SK-MEL-5 (cell line): ENCODE data around the gene RRP36. TPM values are rescaled to one million over a fixed set of nuclear protein-coding genes. Genes with fewer than 3 reads are reported as not detected.
"Not testable (repeated sequence)": the region's sequence is repeated elsewhere in the genome, so short reads cannot be mapped to it uniquely, and the experiment has no call there.

Experiments used
- DNase-seq: peaks from one replicate; pipeline ENCODE4 v3.0.0-alpha.2; 2016; ENCODE audit warnings: low read depth, low spot score
- in situ Hi-C: cut with HindIII; loops from 2 replicates; pipeline ENCODE4 v1.10.0; 2016; ENCODE audit warnings: low sequenced_read_pairs, high pct_unique_total_duplicates, low pct_unique_long_range_greater_than_20kb
- total RNA-seq: library from RNA; depleted of rRNA; stranded (reverse); fragments of >200 nt; shearing (Covaris generic); gene quantifications from 2 replicates; pipeline ENCODE4 v1.2.3, GENCODE V29; 2014

The RRP36 gene
- total RNA-seq, 1 experiment from 2014 or later, result 89.9 TPM

- DNase-seq, result no peak
- in situ Hi-C loops, result no loop called here
These were observed 7.7 kb downstream of the RRP36 start for GRCh38 chr6:43029120-43029519.

GRCh38 chr6:43032326-43032725 lies 10.9 kb downstream of the RRP36 start:
- in situ Hi-C loops, result no loop called here

GRCh38 chr6:43033496-43034189 lies 12.2 kb downstream of the RRP36 start:
- in situ Hi-C loops, result no loop called here
- no peak for DNase-seq

More at GRCh38 chr6:43032326-43032725, 10.9 kb downstream of the RRP36 start:
- no peak for DNase-seq

- in situ Hi-C loops, result no loop called here
- no peak for DNase-seq
These were observed 12.7 kb downstream of the RRP36 start for GRCh38 chr6:43034190-43034525.

GRCh38 chr6:43035495-43036194 lies 14.2 kb downstream of the RRP36 start:
- in situ Hi-C loops, result no loop called here
- no peak for DNase-seq

GRCh38 chr6:43036712-43037111 lies 15.3 kb downstream of the RRP36 start:
- no peak for DNase-seq
- in situ Hi-C loops, result no loop called here

- in situ Hi-C loops, result no loop called here
- DNase-seq, result no peak
These were observed 15.8 kb downstream of the RRP36 start for GRCh38 chr6:43037197-43037596.

- no peak for DNase-seq
- in situ Hi-C loops, result no loop called here
These were observed 16.3 kb downstream of the RRP36 start for GRCh38 chr6:43037706-43038105.

- in situ Hi-C loops, result no loop called here
- no peak for DNase-seq
These were observed 17.3 kb downstream of the RRP36 start for GRCh38 chr6:43038727-43039126.

- in situ Hi-C loops, result no loop called here
- no peak for DNase-seq
These were observed 19.3 kb downstream of the RRP36 start for GRCh38 chr6:43040542-43041257.

- DNase-seq, in situ Hi-C loops: not testable (repeated sequence)
These were observed 20.1 kb downstream of the RRP36 start for GRCh38 chr6:43041475-43041874.

GRCh38 chr6:43043310-43043709 lies 21.9 kb downstream of the RRP36 start:
- in situ Hi-C loops, result no loop called here
- DNase-seq, result no peak

- DNase-seq, result no peak
- in situ Hi-C loops, result no loop called here
These were observed 24.0 kb downstream of the RRP36 start for GRCh38 chr6:43045371-43045930.

- DNase-seq, result no peak
These were observed 26.6 kb downstream of the RRP36 start for GRCh38 chr6:43047998-43048397.

GRCh38 chr6:43050981-43051380 lies 29.6 kb downstream of the RRP36 start:
- in situ Hi-C loops, result no loop called here
- no peak for DNase-seq

More at GRCh38 chr6:43047998-43048397, 26.6 kb downstream of the RRP36 start:
- in situ Hi-C loops, result no loop called here

GRCh38 chr6:43052225-43052841 lies 30.9 kb downstream of the RRP36 start:
- in situ Hi-C loops, result no loop called here
- DNase-seq, result no peak

GRCh38 chr6:43052842-43053544 lies 31.6 kb downstream of the RRP36 start:
- no peak for DNase-seq
- in situ Hi-C loops, result no loop called here
